Endothelial cell of umbilical vein (primary cell): ENCODE results near the gene CTSH.

Source experiments
- CTCF ChIP-seq, 2 donors: IDR thresholded peaks; 1 replicate in 1 of 2; 2 replicates in 1 of 2; pipeline ENCODE4 v1.5.1; 2011; ENCODE audit warnings: low read length in 2 of 2, mild to moderate bottlenecking in 2 of 2, moderate library complexity in 2 of 2, control low read depth in 1 of 2, inconsistent platforms in 1 of 2, low read depth in 1 of 2; ENCODE audit not compliant: insufficient read depth in 1 of 2; ENCODE audit errors: extremely low read depth in 1 of 2
- EZH2 ChIP-seq: IDR thresholded peaks from 2 replicates; pipeline ENCODE4 v1.6.1; 2012; ENCODE audit warnings: borderline replicate concordance, low read depth, mild to moderate bottlenecking, moderate library complexity, low read length, inconsistent platforms; ENCODE audit not compliant: severe bottlenecking
- FOS ChIP-seq: IDR thresholded peaks from 2 replicates; pipeline ENCODE4 v1.6.1; 2011; ENCODE audit warnings: mild to moderate bottlenecking, low read length, moderate library complexity, borderline replicate concordance; ENCODE audit not compliant: insufficient read depth
- GATA2 ChIP-seq: IDR thresholded peaks from 2 replicates; pipeline ENCODE4 v1.7.0; 2011; ENCODE audit warnings: low read depth, mild to moderate bottlenecking, moderate library complexity, mixed read lengths, low read length; ENCODE audit not compliant: insufficient read length, insufficient read depth
- MAX ChIP-seq: IDR thresholded peaks from 2 replicates; pipeline ENCODE4 v1.6.1; 2011; ENCODE audit not compliant: insufficient read depth, insufficient read length
- MYC ChIP-seq: IDR thresholded peaks from one replicate; pipeline ENCODE4 v1.6.1; 2011; ENCODE audit warnings: mild to moderate bottlenecking, low read depth, low read length
- POLR2A ChIP-seq: IDR thresholded peaks from 2 replicates; pipeline ENCODE4 v1.6.1; 2012; ENCODE audit warnings: low read depth, mild to moderate bottlenecking, control low read depth, low read length
- POLR2AphosphoS5 ChIP-seq: IDR thresholded peaks from 2 replicates; pipeline ENCODE4 v1.6.1; 2012; ENCODE audit warnings: low read depth, mild to moderate bottlenecking, control low read depth, low read length, moderate library complexity; ENCODE audit not compliant: insufficient read depth

- TF ChIP-seq POLR2A (no peak), CTCF (IDR thresholded peaks at IDR 0.05; ENCODE audit: extremely low read depth in 1 of 2, insufficient read depth in 1 of 2, low read depth in 1 of 2, low read length in 2 of 2) (no peak), EZH2 (no peak), POLR2AphosphoS5 (no peak), MAX (no peak), MYC (no peak), GATA2 (no peak), FOS (no peak)
These were observed 17.6 kb downstream of the CTSH start for GRCh38 chr15:78927077-78927790.
